Measurements from ENCODE around the gene TXNDC11.

The TXNDC11 gene

DNA sequence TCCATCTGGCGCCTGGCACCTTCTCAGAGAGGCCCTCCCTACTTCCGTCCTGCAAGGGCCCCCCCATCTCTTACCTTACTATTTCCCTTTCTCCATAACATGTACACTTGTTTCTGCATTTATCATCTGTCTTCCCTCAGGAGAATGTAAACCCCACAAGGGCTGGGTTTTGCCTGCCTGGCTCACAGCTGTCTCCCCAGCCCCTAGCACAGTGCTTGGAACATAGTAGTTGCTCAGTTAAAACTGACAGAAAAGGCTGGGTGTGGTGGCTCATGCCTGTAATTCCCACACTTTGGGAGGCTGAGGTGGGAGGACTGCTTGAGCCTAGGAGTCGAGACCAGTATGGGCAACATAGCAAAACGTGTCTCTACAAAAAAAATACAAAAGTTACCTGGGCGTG lies 80.1 kb downstream of the TXNDC11 start:
- H3K36me3 ChIP-seq, result no peaks in the 10 kb centered on the region
- no peak overlapping the region for H3K4me3 ChIP-seq (ENCODE audit: low read depth, low read length)
- no peaks in the 10 kb centered on the region for H3K9me3 ChIP-seq (ENCODE audit: severe bottlenecking)
- no peak overlapping the region for H3K27ac ChIP-seq
- TF ChIP-seq, protein P1, sequence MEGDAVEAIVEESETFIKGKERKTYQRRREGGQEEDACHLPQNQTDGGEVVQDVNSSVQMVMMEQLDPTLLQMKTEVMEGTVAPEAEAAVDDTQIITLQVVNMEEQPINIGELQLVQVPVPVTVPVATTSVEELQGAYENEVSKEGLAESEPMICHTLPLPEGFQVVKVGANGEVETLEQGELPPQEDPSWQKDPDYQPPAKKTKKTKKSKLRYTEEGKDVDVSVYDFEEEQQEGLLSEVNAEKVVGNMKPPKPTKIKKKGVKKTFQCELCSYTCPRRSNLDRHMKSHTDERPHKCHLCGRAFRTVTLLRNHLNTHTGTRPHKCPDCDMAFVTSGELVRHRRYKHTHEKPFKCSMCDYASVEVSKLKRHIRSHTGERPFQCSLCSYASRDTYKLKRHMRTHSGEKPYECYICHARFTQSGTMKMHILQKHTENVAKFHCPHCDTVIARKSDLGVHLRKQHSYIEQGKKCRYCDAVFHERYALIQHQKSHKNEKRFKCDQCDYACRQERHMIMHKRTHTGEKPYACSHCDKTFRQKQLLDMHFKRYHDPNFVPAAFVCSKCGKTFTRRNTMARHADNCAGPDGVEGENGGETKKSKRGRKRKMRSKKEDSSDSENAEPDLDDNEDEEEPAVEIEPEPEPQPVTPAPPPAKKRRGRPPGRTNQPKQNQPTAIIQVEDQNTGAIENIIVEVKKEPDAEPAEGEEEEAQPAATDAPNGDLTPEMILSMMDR (IDR thresholded peaks at IDR 0.05; ENCODE audit: low read depth, low read length), result no peak
- DNase-seq, result no peak
- H3K27me3 ChIP-seq (ENCODE audit: insufficient read depth, low read depth, severe bottlenecking), result no peaks in the 10 kb centered on the region

DNA sequence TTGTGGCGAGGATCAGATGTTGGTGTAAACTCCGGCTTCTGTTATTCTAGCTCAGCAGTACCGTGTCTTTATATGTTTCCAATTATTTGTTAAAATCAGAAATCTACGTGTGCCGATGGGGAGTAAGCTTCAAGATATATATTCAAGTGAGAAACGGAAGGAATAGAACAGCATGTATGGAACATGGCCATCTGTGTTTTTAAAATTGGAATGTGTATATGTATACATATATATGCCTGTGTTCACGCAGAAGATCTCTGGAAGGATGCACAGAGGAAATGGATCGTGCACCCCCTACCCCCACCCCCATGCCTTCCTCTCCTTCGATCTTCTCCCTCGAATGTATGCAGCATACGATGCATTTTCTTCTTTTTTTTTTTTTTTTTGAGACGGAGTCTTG lies 82.1 kb downstream of the TXNDC11 start:
- Histone ChIP-seq H3K27me3 (ENCODE audit: insufficient read depth, low read depth, severe bottlenecking) (no peaks in the 10 kb centered on the region), H3K4me3 (ENCODE audit: low read depth, low read length) (no peak overlapping the region), H3K9me3 (ENCODE audit: severe bottlenecking) (no peaks in the 10 kb centered on the region), H3K36me3 (no peaks in the 10 kb centered on the region), H3K27ac (no peak overlapping the region)
- no peak for DNase-seq
- TF ChIP-seq, protein P1 (IDR thresholded peaks at IDR 0.05; ENCODE audit: low read depth, low read length), result no peak

- H3K4me3 ChIP-seq (ENCODE audit: low read depth, low read length), result no peak overlapping the region
- H3K27ac ChIP-seq, result no peak overlapping the region
- H3K36me3 ChIP-seq, result no peaks in the 10 kb centered on the region
- H3K9me3 ChIP-seq (ENCODE audit: severe bottlenecking), result no peaks in the 10 kb centered on the region
- no peak for DNase-seq
- no peaks in the 10 kb centered on the region for H3K27me3 ChIP-seq (ENCODE audit: insufficient read depth, low read depth, severe bottlenecking)
- TF ChIP-seq, protein P1 (IDR thresholded peaks at IDR 0.05; ENCODE audit: low read depth, low read length), result no peak
Observed at GRCh38 chr16:11658896-11659708, 83.6 kb downstream of the TXNDC11 start.

- no peak for DNase-seq
- H3K4me3 ChIP-seq (ENCODE audit: low read depth, low read length), result no peak overlapping the region
- H3K36me3 ChIP-seq, result no peaks in the 10 kb centered on the region
- no peaks in the 10 kb centered on the region for H3K9me3 ChIP-seq (ENCODE audit: severe bottlenecking)
- no peak overlapping the region for H3K27ac ChIP-seq
- no peaks in the 10 kb centered on the region for H3K27me3 ChIP-seq (ENCODE audit: insufficient read depth, low read depth, severe bottlenecking)
- TF ChIP-seq, protein P1 (IDR thresholded peaks at IDR 0.05; ENCODE audit: low read depth, low read length), result no peak
Observed at GRCh38 chr16:11657556-11657955, 85.1 kb downstream of the TXNDC11 start.

DNA sequence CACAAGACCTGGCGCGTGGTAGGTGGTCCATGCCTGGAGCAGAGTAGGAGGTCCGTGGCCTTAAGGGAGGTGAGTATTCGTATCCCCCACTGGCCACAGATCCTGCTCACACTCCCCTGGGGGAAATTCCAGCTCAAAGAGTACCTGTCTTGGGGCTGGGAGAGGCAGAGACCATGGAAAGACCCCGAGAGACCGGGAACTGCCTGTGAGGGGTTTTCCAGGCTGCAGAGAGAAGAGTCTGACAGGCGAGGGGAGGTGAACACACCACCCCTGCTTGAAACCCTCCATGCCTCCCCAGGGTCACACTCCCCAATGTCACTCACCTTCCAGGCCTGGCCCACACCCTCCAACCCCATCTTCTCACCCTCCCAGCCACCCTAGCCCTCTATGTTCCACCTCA lies 87.0 kb downstream of the TXNDC11 start:
- Histone ChIP-seq H3K36me3 (no peaks in the 10 kb centered on the region), H3K9me3 (ENCODE audit: severe bottlenecking) (no peaks in the 10 kb centered on the region), H3K4me3 (ENCODE audit: low read depth, low read length) (no peak overlapping the region), H3K27ac (no peak overlapping the region), H3K27me3 (ENCODE audit: insufficient read depth, low read depth, severe bottlenecking) (no peaks in the 10 kb centered on the region)
- no peak for DNase-seq
- TF ChIP-seq, protein P1 (IDR thresholded peaks at IDR 0.05; ENCODE audit: low read depth, low read length), result no peak

GRCh38 chr16:11651796-11652195 lies 90.9 kb downstream of the TXNDC11 start:
- Histone ChIP-seq H3K36me3 (no peaks in the 10 kb centered on the region), H3K4me3 (ENCODE audit: low read depth, low read length) (no peak overlapping the region), H3K27me3 (ENCODE audit: insufficient read depth, low read depth, severe bottlenecking) (no peaks in the 10 kb centered on the region), H3K27ac (no peak overlapping the region), H3K9me3 (ENCODE audit: severe bottlenecking) (no peaks in the 10 kb centered on the region)
- TF ChIP-seq, protein P1 (IDR thresholded peaks at IDR 0.05; ENCODE audit: low read depth, low read length), result no peak
- no peak for DNase-seq

All from WERI-Rb-1 (cell line).